Measurements from ENCODE around the gene THBS2. TPM values are rescaled to one million over a fixed set of nuclear protein-coding genes. Genes with fewer than 3 reads are reported as not detected.

Gene THBS2
- total and polyA plus RNA-seq, 2 of the 8 experiments (the other 6 are each of a cell fraction or from before 2014, with no cell fraction given), result 11.0 to 22.5 TPM

DNA sequence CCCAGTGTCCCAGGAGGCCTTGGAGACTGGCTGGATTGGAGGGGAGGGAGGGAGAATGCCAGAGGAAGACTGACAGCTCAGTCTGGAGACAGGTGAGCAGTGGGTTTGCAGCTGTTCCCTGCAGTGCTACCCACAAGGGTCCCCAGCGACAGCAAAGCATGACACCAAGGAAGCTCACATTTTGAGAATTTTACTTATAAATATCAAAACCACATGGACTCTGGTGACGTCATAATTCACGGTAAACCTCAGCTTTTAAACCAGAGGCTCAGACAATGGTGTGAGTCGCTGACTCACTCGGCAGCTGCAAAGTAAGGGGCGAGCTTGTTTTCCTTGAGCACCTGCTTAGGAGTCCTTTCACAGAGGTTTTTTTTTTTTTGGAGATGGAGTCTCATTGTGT, 65.2 kb downstream of the THBS2 start:
- H2BK20ac ChIP-seq (ENCODE audit: low read length), result no peak overlapping the region
- TF ChIP-seq EGR1 (IDR thresholded peaks at IDR 0.05; ENCODE audit: borderline replicate concordance, low read depth, low read length) (no peak), JUND (IDR thresholded peaks at IDR 0.05; ENCODE audit: low read length) (no peak), RNF2 (IDR thresholded peaks at IDR 0.05; ENCODE audit: borderline replicate concordance, low read depth, low read length, missing control alignments, poor library complexity, severe bottlenecking) (no peak), KDM5A (IDR thresholded peaks at IDR 0.05; ENCODE audit: low read length) (no peak), NANOG (IDR thresholded peaks at IDR 0.05; ENCODE audit: insufficient read depth, low read depth, low read length, poor library complexity, severe bottlenecking) (no peak), ASH2L (IDR thresholded peaks at IDR 0.05; ENCODE audit: low read length) (no peak), SP1 (IDR thresholded peaks at IDR 0.05; ENCODE audit: low read depth, low read length) (no peak), BACH1 (IDR thresholded peaks at IDR 0.05; ENCODE audit: low read length) (no peak), SIRT6 (IDR thresholded peaks at IDR 0.05; ENCODE audit: low read length) (no peak), YY1 (IDR thresholded peaks at IDR 0.05; ENCODE audit: low read depth, low read length) (no peak), CHD1 (IDR thresholded peaks at IDR 0.05; ENCODE audit: low read depth, low read length) (no peak), CEBPB (IDR thresholded peaks at IDR 0.05; ENCODE audit: low read depth, low read length) (no peak), MAX (IDR thresholded peaks at IDR 0.05) (no peak), GABPA (IDR thresholded peaks at IDR 0.05; ENCODE audit: borderline replicate concordance, insufficient read depth, low read length) (no peak)
- TF ChIP-seq, protein P1, sequence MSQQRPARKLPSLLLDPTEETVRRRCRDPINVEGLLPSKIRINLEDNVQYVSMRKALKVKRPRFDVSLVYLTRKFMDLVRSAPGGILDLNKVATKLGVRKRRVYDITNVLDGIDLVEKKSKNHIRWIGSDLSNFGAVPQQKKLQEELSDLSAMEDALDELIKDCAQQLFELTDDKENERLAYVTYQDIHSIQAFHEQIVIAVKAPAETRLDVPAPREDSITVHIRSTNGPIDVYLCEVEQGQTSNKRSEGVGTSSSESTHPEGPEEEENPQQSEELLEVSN (IDR thresholded peaks at IDR 0.05), result no peak

More for the DNA sequence above, 65.2 kb downstream of the THBS2 start:
- Histone ChIP-seq H2BK15ac (ENCODE audit: low read length) (no peak overlapping the region), H3K9me3 (ENCODE audit: insufficient read depth in 2 of 2, low read depth in 1 of 2, low read length in 1 of 2) (no peaks in the 10 kb centered on the region; a peak in 1 of 4 replicates), H3K4ac (replicated peaks; ENCODE audit: insufficient read length, low read depth, low read length) (no peak overlapping the region), H4K5ac (ENCODE audit: insufficient read length, low read depth, low read length) (no peak overlapping the region), H2BK5ac (ENCODE audit: low read depth, low read length) (no peak overlapping the region), H3K27me3 (replicated peaks in 1 of 4; ENCODE audit: control insufficient read depth in 3 of 4, extremely low read depth in 1 of 4, insufficient read depth in 3 of 4, low read length in 3 of 4) (no peaks in the 10 kb centered on the region), H4K91ac (replicated peaks; ENCODE audit: insufficient read length, low read length) (no peak overlapping the region), H3K9ac (replicated peaks in 1 of 4; ENCODE audit: extremely low read depth in 1 of 4, low read depth in 3 of 4, low read length in 3 of 4) (no peak overlapping the region), H3K36me3 (ENCODE audit: control insufficient read depth in 2 of 4, insufficient read depth in 4 of 4, low read length in 3 of 4) (no peaks in the 10 kb centered on the region), H3K79me1 (ENCODE audit: low read depth, low read length) (no peaks in the 10 kb centered on the region), H3K23me2 (ENCODE audit: low read depth, low read length) (no peaks in the 10 kb centered on the region), H3K56ac (replicated peaks; ENCODE audit: insufficient read length, low read depth, low read length) (no peak overlapping the region), H2AK5ac (ENCODE audit: low read depth, low read length) (no peak overlapping the region), H3K23ac (ENCODE audit: insufficient read length) (no peak overlapping the region), H3K18ac (ENCODE audit: extremely low read depth, low read length) (no peak overlapping the region), H3K79me2 (ENCODE audit: control insufficient read depth in 1 of 2, insufficient read depth in 2 of 2, low read length in 2 of 2) (no peaks in the 10 kb centered on the region), H4K8ac (ENCODE audit: extremely low read depth, insufficient read depth, low read length) (no peak overlapping the region), H2AFZ (ENCODE audit: low read length) (peak overlapping the region; percentile 51; the same call in 1 of the 2 replicates), H4K20me1 (replicated peaks in 1 of 2; ENCODE audit: control insufficient read depth in 1 of 2, insufficient read depth in 2 of 2, low read length in 2 of 2) (no peaks in the 10 kb centered on the region), H2BK120ac (replicated peaks; ENCODE audit: low read depth, low read length) (no peak overlapping the region), H3K27ac (ENCODE audit: low read depth, low read length) (no peak overlapping the region), H3K4me1 (replicated peaks in 1 of 4; ENCODE audit: control insufficient read depth in 3 of 4, insufficient read depth in 4 of 4, low read length in 3 of 4) (0 out of 7 replicates have a peak, but pooled peaks cover 0 to 3% (median 0%) of the 10 kb centered on the region in 4 experiments), H3K4me2 (ENCODE audit: insufficient read depth in 1 of 2, low read depth in 2 of 2, low read length in 2 of 2) (no peak overlapping the region), H3K4me3 (ENCODE audit: extremely low read depth in 1 of 4, insufficient read depth in 2 of 4, low read depth in 3 of 4, low read length in 4 of 4) (no peak overlapping the region), H2BK12ac (ENCODE audit: low read depth, low read length) (no peak overlapping the region), H3K14ac (ENCODE audit: insufficient read length) (no peak overlapping the region)
- ChIA-PET CTCF (ENCODE audit: partially characterized antibody) (interaction anchor here (2.0 kb wide), 1 partner anchor 12 kb away, joined by 6 read pairs; no protein-coding TSS in a partner anchor), POLR2A (ENCODE audit: partially characterized antibody) (no interaction called here)
- FAIRE-seq (no peak), DNase-seq (ENCODE audit: low read depth in 1 of 2, low spot score in 2 of 2) (no peak)
- WGBS, 2 experiments (ENCODE audit: extremely low coverage in 1 of 2, insufficient coverage in 1 of 2, insufficient read length in 1 of 2, insufficient replicate concordance in 2 of 2, low coverage in 1 of 2, low lambda C conversion rate in 2 of 2, missing lambda C conversion rate in 1 of 2), result 91% methylated on average over 6 of the region's 6 CpGs; no CpG with 5 or more reads in 1 of the 2 experiments

All from H1 (cell line).